Measurements from ENCODE around the gene VAMP7. TPM values are rescaled to one million over a fixed set of nuclear protein-coding genes. Genes with fewer than 3 reads are reported as not detected.

Gene VAMP7
- polyA plus RNA-seq, 1 donor from 2014 or later, result 43.4 TPM

DNA sequence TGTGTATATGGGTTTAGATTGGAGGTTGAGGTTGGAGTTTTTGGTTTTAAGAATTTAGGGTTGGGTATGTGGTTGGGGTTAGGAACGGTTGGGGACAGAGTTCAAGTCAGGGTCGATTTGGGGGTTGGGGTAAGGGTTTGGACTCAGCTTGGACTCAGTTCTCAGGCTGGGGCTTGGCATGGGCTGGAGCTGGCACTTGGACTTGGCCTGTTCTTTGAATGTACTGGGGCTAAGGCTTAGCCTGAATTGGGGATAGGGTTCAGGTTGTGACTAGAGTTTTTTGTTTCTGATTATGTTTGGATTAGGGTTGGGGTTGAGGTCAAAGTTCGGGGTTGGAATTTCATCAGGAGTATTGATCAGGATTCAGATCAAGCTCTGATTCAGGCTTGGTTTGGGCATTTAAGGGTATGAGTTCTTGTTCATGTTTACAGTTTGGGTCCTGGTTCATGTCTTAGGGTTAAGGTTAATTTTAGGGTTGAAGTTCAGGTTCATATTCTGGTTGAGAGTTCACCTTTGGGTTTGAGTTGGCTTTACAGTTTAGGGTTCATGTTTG lies 70.2 kb downstream of the VAMP7 start:
- Histone ChIP-seq H3K9me2 (ENCODE audit: insufficient read depth, low read length) (no peaks in the 10 kb centered on the region), H3K9me3 (ENCODE audit: low read length) (no peaks in the 10 kb centered on the region), H3K9ac (ENCODE audit: low read length) (no peak overlapping the region), H4K20me1 (ENCODE audit: insufficient read depth) (no peaks in the 10 kb centered on the region), H2AFZ (ENCODE audit: low read depth, low read length) (no peak overlapping the region), H3K27me3 (ENCODE audit: insufficient read depth, low read depth, low read length) (no peaks in the 10 kb centered on the region), H3K4me3 (ENCODE audit: low read length) (no peak overlapping the region), H3K27ac (ENCODE audit: low read length) (no peak overlapping the region), H3K4me2 (ENCODE audit: low read length) (no peak overlapping the region), H3F3A (ENCODE audit: insufficient read depth, low read length, poor library complexity, severe bottlenecking) (no peaks in the 10 kb centered on the region), H3K79me2 (replicated peaks; ENCODE audit: insufficient read depth, low read length) (no peaks in the 10 kb centered on the region), H3K36me3 (ENCODE audit: insufficient read depth, low read length) (no peaks in the 10 kb centered on the region)
- TF ChIP-seq TAF1 (IDR thresholded peaks at IDR 0.05; ENCODE audit: low read depth), result no peak
- TF ChIP-seq REST (IDR thresholded peaks at IDR 0.05; ENCODE audit: borderline replicate concordance), result no peak
- TF ChIP-seq EP300 (conservative IDR thresholded peaks at IDR 0.05; ENCODE audit: poor library complexity, severe bottlenecking), result no peak

DNA sequence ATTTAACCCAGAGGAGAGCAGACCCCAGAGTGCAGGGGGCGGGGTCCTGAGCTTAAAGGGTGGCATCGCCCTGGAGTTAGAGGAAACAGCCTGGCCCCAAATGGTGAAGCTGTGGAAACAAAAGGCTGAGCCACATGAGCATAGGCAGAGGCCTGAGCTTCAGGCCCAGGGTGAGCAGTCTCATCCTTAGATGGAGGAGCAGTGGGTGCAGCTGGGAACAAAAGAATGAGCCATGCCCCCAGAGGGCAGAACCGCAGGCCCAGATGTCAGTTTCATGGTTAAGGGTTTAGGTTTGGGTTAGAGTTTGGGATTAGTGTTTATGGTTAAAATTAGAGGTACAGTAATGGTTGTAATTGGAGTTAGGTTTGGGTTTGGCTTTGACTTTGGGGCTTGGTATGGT lies 71.9 kb downstream of the VAMP7 start:
- no peak overlapping the region for H3K4me2 ChIP-seq (ENCODE audit: low read length)
- no peak overlapping the region for H3K9ac ChIP-seq (ENCODE audit: low read length)
- no peak overlapping the region for H3K4me3 ChIP-seq (ENCODE audit: low read length)
- TF ChIP-seq POLR2AphosphoS5 (IDR thresholded peaks at IDR 0.05) (no peak), RAD21 (conservative IDR thresholded peaks at IDR 0.05) (no peak), SMC3 (conservative IDR thresholded peaks at IDR 0.05; ENCODE audit: poor library complexity) (no peak), EP300 (conservative IDR thresholded peaks at IDR 0.05; ENCODE audit: poor library complexity, severe bottlenecking) (no peak), EZH2 (IDR thresholded peaks at IDR 0.05; ENCODE audit: borderline replicate concordance, insufficient read depth, low read length, poor library complexity, severe bottlenecking) (no peak), REST (IDR thresholded peaks at IDR 0.05; ENCODE audit: borderline replicate concordance) (no peak), CTCF (IDR thresholded peaks at IDR 0.05; ENCODE audit: poor library complexity, severe bottlenecking) (no peak), TAF1 (IDR thresholded peaks at IDR 0.05; ENCODE audit: low read depth) (no peak), MXI1 (conservative IDR thresholded peaks at IDR 0.05; ENCODE audit: poor library complexity, severe bottlenecking) (no peak)
- H3K9me2 ChIP-seq (ENCODE audit: insufficient read depth, low read length), result no peaks in the 10 kb centered on the region
- H3K9me3 ChIP-seq (ENCODE audit: low read length), result no peaks in the 10 kb centered on the region
- H4K20me1 ChIP-seq (ENCODE audit: insufficient read depth), result no peaks in the 10 kb centered on the region
- H2AFZ ChIP-seq (ENCODE audit: low read depth, low read length), result no peak overlapping the region
- no peaks in the 10 kb centered on the region for H3K27me3 ChIP-seq (ENCODE audit: insufficient read depth, low read depth, low read length)
- no peaks in the 10 kb centered on the region for H3K36me3 ChIP-seq (ENCODE audit: insufficient read depth, low read length)
- H3K79me2 ChIP-seq (replicated peaks; ENCODE audit: insufficient read depth, low read length), result no peaks in the 10 kb centered on the region
- no peak overlapping the region for H3K27ac ChIP-seq (ENCODE audit: low read length)
- H3F3A ChIP-seq (ENCODE audit: insufficient read depth, low read length, poor library complexity, severe bottlenecking), result no peaks in the 10 kb centered on the region

All from neural cell (in vitro differentiated cells).